H1 (cell line): ENCODE measurements around the gene TTC34. TPM values are rescaled to one million over a fixed set of nuclear protein-coding genes. Genes with fewer than 3 reads are reported as not detected.

Source experiments
- CTCF ChIA-PET: fragments of 300-600 bp; sonication (Branson Sonifier 250); formaldehyde crosslinking; loops from one replicate; lab custom pipeline; 2021; ENCODE audit not compliant: partially characterized antibody; lab: Charles Lee
- POLR2A ChIA-PET: fragments of 300-600 bp; sonication (Branson Sonifier 250); formaldehyde crosslinking; loops from one replicate; lab custom pipeline; 2021; ENCODE audit warnings: inconsistent platforms; ENCODE audit not compliant: partially characterized antibody; lab: Charles Lee
- DNase-seq, 2 experiments: peaks; one replicate each; pipeline versions ENCODE4 v3.0.0 to v3.0.0-alpha.2; 2010 to 2022; ENCODE audit warnings: low spot score in 2 of 2, low read depth in 1 of 2, mixed read lengths in 1 of 2
- FAIRE-seq: peaks from 2 replicates; lab custom pipeline; 2011; peaks lifted over from hg19 to GRCh38; lab: Jason Lieb, UNC
- H2AFZ ChIP-seq: 2 replicates; pipeline ENCODE4 v1.8.1; 2012; ENCODE audit warnings: low read length, inconsistent platforms
- H2AK5ac ChIP-seq: 2 replicates; pipeline ENCODE4 v1.6.1; 2013; ENCODE audit warnings: low read depth, low read length
- H2BK120ac ChIP-seq: replicated peaks from 2 replicates; pipeline ENCODE3; 2013; ENCODE audit warnings: low read depth, low read length, inconsistent platforms
- H2BK12ac ChIP-seq: 2 replicates; pipeline ENCODE4 v1.6.1; 2013; ENCODE audit warnings: low read depth, low read length
- H2BK15ac ChIP-seq: 2 replicates; pipeline ENCODE4 v1.6.1; 2013; ENCODE audit warnings: low read length
- H2BK20ac ChIP-seq: 2 replicates; pipeline ENCODE4 v1.6.1; 2013; ENCODE audit warnings: low read length
- H2BK5ac ChIP-seq: 2 replicates; pipeline ENCODE4 v1.6.1; 2013; ENCODE audit warnings: low read depth, low read length
- H3K14ac ChIP-seq: 2 replicates; pipeline ENCODE4 v1.6.1; 2013; ENCODE audit warnings: inconsistent platforms; ENCODE audit not compliant: insufficient read length
- H3K18ac ChIP-seq: 2 replicates; pipeline ENCODE4 v1.6.1; 2013; ENCODE audit warnings: low read length; ENCODE audit errors: extremely low read depth
- H3K23ac ChIP-seq: 2 replicates; pipeline ENCODE4 v1.6.1; 2013; ENCODE audit warnings: inconsistent platforms; ENCODE audit not compliant: insufficient read length
- H3K23me2 ChIP-seq: 2 replicates; pipeline ENCODE4 v1.6.1; 2013; ENCODE audit warnings: low read depth, low read length
- H3K27ac ChIP-seq: 2 replicates; pipeline ENCODE4 v1.6.1; 2011; ENCODE audit warnings: low read depth, low read length, inconsistent platforms
- H3K27me3 ChIP-seq, 4 experiments: replicated peaks in 1 of 4; 1 replicate in 1 of 4; 2 replicates in 3 of 4; pipeline versions ENCODE4 v1.6.1 to v1.8.1; 2011 to 2013; ENCODE audit warnings: low read length in 3 of 4, mild to moderate bottlenecking in 3 of 4, inconsistent platforms in 2 of 4, mixed read lengths in 2 of 4, moderate library complexity in 1 of 4; ENCODE audit not compliant: control insufficient read depth in 3 of 4, insufficient read depth in 3 of 4; ENCODE audit errors: extremely low read depth in 1 of 4
- H3K36me3 ChIP-seq, 4 experiments: 2 replicates each; pipeline versions ENCODE4 v1.6.1 to v1.8.1; 2011 to 2013; ENCODE audit warnings: mild to moderate bottlenecking in 4 of 4, low read length in 3 of 4, moderate library complexity in 2 of 4, control low read depth in 1 of 4, inconsistent platforms in 1 of 4; ENCODE audit not compliant: insufficient read depth in 4 of 4, control insufficient read depth in 2 of 4
- H3K4ac ChIP-seq: replicated peaks from 2 replicates; pipeline ENCODE3; 2013; ENCODE audit warnings: low read length, low read depth, mixed read lengths, inconsistent platforms; ENCODE audit not compliant: insufficient read length
- H3K4me1 ChIP-seq, 4 experiments: replicated peaks in 1 of 4; 1 replicate in 1 of 4; 2 replicates in 3 of 4; pipeline versions ENCODE4 v1.6.1 to v1.8.1; 2011 to 2013; ENCODE audit warnings: low read length in 3 of 4, inconsistent platforms in 2 of 4, mixed read lengths in 1 of 4; ENCODE audit not compliant: insufficient read depth in 4 of 4, control insufficient read depth in 3 of 4
- H3K4me2 ChIP-seq, 2 experiments: 2 replicates each; pipeline versions ENCODE4 v1.6.1 to v1.8.1; 2011 to 2013; ENCODE audit warnings: low read depth in 2 of 2, low read length in 2 of 2, control low read depth in 1 of 2, inconsistent platforms in 1 of 2, mild to moderate bottlenecking in 1 of 2; ENCODE audit not compliant: insufficient read depth in 1 of 2
- H3K4me3 ChIP-seq, 4 experiments: fragments of 200-600, 300-600 bp in 1 of 4; sonication (generic), shearing (Covaris generic), sonication (Bioruptor Twin) in 1 of 4; 2 replicates each; pipeline versions ENCODE4 v1.5.1 to v1.8.1; 2011 to 2016; ENCODE audit warnings: low read length in 4 of 4, low read depth in 3 of 4, control low read depth in 2 of 4, inconsistent platforms in 2 of 4, mild to moderate bottlenecking in 2 of 4, mixed read lengths in 1 of 4, moderate library complexity in 1 of 4; ENCODE audit not compliant: insufficient read depth in 2 of 4; ENCODE audit errors: extremely low read depth in 1 of 4
- H3K56ac ChIP-seq: replicated peaks from 2 replicates; pipeline ENCODE3; 2013; ENCODE audit warnings: low read depth, mild to moderate bottlenecking, mixed read lengths, low read length, inconsistent platforms; ENCODE audit not compliant: insufficient read length
- H3K79me1 ChIP-seq: 2 replicates; pipeline ENCODE4 v1.6.1; 2013; ENCODE audit warnings: low read depth, low read length, control low read depth
- H3K79me2 ChIP-seq, 2 experiments: 2 replicates each; pipeline versions ENCODE4 v1.6.1 to v1.8.1; 2012 to 2013; ENCODE audit warnings: low read length in 2 of 2, mild to moderate bottlenecking in 2 of 2, inconsistent platforms in 1 of 2; ENCODE audit not compliant: insufficient read depth in 2 of 2, control insufficient read depth in 1 of 2
- H3K9ac ChIP-seq, 4 experiments: replicated peaks in 1 of 4; 1 replicate in 1 of 4; 2 replicates in 3 of 4; pipeline versions ENCODE4 v1.6.1 to v1.8.1; 2011 to 2013; ENCODE audit warnings: low read depth in 3 of 4, low read length in 3 of 4, control low read depth in 2 of 4, mild to moderate bottlenecking in 2 of 4, moderate library complexity in 2 of 4, inconsistent platforms in 1 of 4; ENCODE audit errors: extremely low read depth in 1 of 4
- H3K9me3 ChIP-seq, 2 experiments: 2 replicates each; pipeline versions ENCODE4 v1.6.1 to v1.8.1; 2012 to 2013; ENCODE audit warnings: mild to moderate bottlenecking in 2 of 2, moderate library complexity in 2 of 2, control low read depth in 1 of 2, inconsistent platforms in 1 of 2, low read depth in 1 of 2, low read length in 1 of 2, mixed read lengths in 1 of 2; ENCODE audit not compliant: insufficient read depth in 2 of 2
- H4K20me1 ChIP-seq, 2 experiments: replicated peaks in 1 of 2; 2 replicates each; pipeline versions ENCODE3 to v1.8.1; 2011 to 2013; ENCODE audit warnings: inconsistent platforms in 2 of 2, low read length in 2 of 2, mild to moderate bottlenecking in 1 of 2; ENCODE audit not compliant: insufficient read depth in 2 of 2, control insufficient read depth in 1 of 2
- H4K5ac ChIP-seq: 2 replicates; pipeline ENCODE4 v1.6.1; 2013; ENCODE audit warnings: low read length, low read depth, mixed read lengths, inconsistent platforms; ENCODE audit not compliant: insufficient read length
- H4K8ac ChIP-seq: 2 replicates; pipeline ENCODE4 v1.8.0; 2013; ENCODE audit warnings: mild to moderate bottlenecking, moderate library complexity, low read length, inconsistent platforms; ENCODE audit not compliant: insufficient read depth; ENCODE audit errors: extremely low read depth
- H4K91ac ChIP-seq: replicated peaks from 2 replicates; pipeline ENCODE3; 2013; ENCODE audit warnings: low read length, mixed read lengths, inconsistent platforms; ENCODE audit not compliant: insufficient read length
- FOSL1 ChIP-seq: IDR thresholded peaks from 2 replicates; pipeline ENCODE4 v1.6.1; 2011; ENCODE audit warnings: mild to moderate bottlenecking, low read depth, low read length, moderate library complexity; ENCODE audit not compliant: insufficient read depth
- POLR2A ChIP-seq, 2 experiments: IDR thresholded peaks; 1 replicate in 1 of 2; 2 replicates in 1 of 2; pipeline ENCODE4 v1.6.1; 2011; ENCODE audit warnings: low read depth in 2 of 2, low read length in 2 of 2, mild to moderate bottlenecking in 2 of 2; ENCODE audit errors: control extremely low read depth in 1 of 2
- RAD21 ChIP-seq, 2 experiments: IDR thresholded peaks in 1 of 2; conservative IDR thresholded peaks in 1 of 2; 2 replicates each; pipeline ENCODE4 v1.6.1; 2011; ENCODE audit warnings: low read depth in 2 of 2, low read length in 2 of 2, improper control_type of control experiment in 1 of 2, inconsistent platforms in 1 of 2, mild to moderate bottlenecking in 1 of 2, moderate library complexity in 1 of 2
- SIX5 ChIP-seq: IDR thresholded peaks from 2 replicates; pipeline ENCODE4 v1.6.1; 2011; ENCODE audit warnings: mild to moderate bottlenecking, low read depth, low read length
- TCF12 ChIP-seq: IDR thresholded peaks from 2 replicates; pipeline ENCODE4 v1.6.1; 2011; ENCODE audit warnings: low read depth, mild to moderate bottlenecking, low read length
- WGBS, 2 experiments: shearing (Covaris generic) in 1 of 2; methylation state at CpG; one replicate each; pipeline versions ENCODE4 v1.1.6 to v1.1.7; 2013 to 2015; ENCODE audit warnings: low lambda C conversion rate in 2 of 2, mixed read lengths in 2 of 2, inconsistent platforms in 1 of 2, low coverage in 1 of 2, missing lambda C conversion rate in 1 of 2; ENCODE audit not compliant: insufficient replicate concordance in 2 of 2, insufficient coverage in 1 of 2, insufficient read length in 1 of 2; ENCODE audit errors: extremely low coverage in 1 of 2, missing lambda C conversion rate in 1 of 2; 5-methylcytosine and 5-hydroxymethylcytosine counted together
- polyA plus RNA-seq, 7 experiments: library from polyadenylated mRNA; depleted of rRNA in 3 of 7; stranded (reverse) in 5 of 7; unstranded in 2 of 7; fragments of >200 nt in 5 of 7; fragments of 200-250 nt in 2 of 7; gene quantifications; 1 replicate in 5 of 7; 2 replicates in 1 of 7; 4 replicates in 1 of 7; pipeline versions ENCODE4 v1.2.1 to v1.2.3, GENCODE V29; 2011 to 2013; ENCODE audit warnings: missing spikeins in 2 of 7, mixed read lengths in 2 of 7
- total RNA-seq: library from RNA; stranded (reverse); fragmentation: NEBNext Ultra II Directional; extraction: Animal tissue kit (Norgen Biotek cat#: 25700); gene quantifications from 2 replicates; pipeline ENCODE4 v1.2.1, GENCODE V29; 2021

The TTC34 gene
- total and polyA plus RNA-seq, 2 of the 8 experiments (the other 6 are each of a cell fraction or from before 2014, with no cell fraction given): 0.23 to 0.50 TPM

DNA sequence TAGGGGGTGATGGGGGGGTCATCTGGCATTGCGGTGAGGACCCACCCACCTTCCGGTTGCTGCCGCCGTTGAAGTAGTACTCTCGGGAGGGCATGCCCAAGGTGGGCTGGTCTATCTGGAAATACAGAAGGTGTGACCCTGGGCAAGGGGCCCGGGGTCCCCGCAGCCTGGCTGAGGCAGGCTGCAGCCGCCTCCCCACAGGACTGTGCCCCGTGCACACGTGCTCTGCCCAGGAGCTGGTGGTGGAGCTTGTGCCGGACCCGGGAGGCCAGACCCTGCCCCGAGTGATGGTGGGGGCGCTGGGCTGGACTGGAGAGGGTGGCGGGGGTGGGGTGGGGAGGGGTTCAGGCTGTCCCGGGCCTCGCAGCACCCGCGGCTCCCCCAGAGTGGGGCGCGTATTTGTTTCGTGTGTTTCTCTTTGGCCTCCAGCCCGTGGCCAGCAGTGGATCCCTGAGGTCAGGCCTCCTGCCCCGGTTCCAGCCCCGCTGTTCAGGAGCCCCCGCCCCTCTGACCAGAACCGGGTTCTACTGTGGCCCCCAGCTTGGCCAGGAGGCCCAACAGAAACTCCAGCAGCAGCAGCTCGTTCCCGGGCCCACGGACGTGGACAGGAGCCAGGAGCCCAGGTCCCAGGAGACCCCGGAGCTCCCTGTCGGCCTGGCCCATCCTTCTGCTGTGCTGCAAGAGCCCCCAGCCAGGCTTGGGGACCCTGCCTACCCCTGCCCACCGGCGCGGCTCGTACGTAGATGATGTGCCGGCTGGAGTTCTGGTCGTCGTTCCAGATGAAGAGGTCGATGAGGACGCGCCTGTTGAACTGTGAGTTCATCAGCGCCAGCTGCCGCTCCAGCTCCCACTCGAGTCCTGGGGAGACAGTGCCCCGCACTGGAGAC is 195.7 kb downstream of the TTC34 start:
- H3K4me2 ChIP-seq: no peak overlapping the region
- no peak overlapping the region for H2BK12ac ChIP-seq
- H3K27ac ChIP-seq: no peak overlapping the region
- no peaks in the 10 kb centered on the region for H4K20me1 ChIP-seq
- no peaks in the 10 kb centered on the region for H3K36me3 ChIP-seq
- 0 out of 7 replicates have a peak, but pooled peaks cover 0 to 3% (median 0%) of the 10 kb centered on the region in 4 experiments for H3K27me3 ChIP-seq
- H3K4me1 ChIP-seq: no peaks in the 10 kb centered on the region; a peak in 1 of 7 replicates
- H4K91ac ChIP-seq: no peak overlapping the region
- ChIA-PET POLR2A (interaction anchor here (1.1 kb wide), 1 partner anchor 20 kb away, joined by 4 read pairs; the partner anchor contains the start of gene PRXL2B), CTCF (interaction anchor here (0.6 to 1.1 kb wide), 2 partner anchors 44 to 1649 kb away, joined by 3 to 4 read pairs; no protein-coding TSS in a partner anchor)
- H3K14ac ChIP-seq: no peak overlapping the region
- H3K23ac ChIP-seq: no peak overlapping the region
- no peaks in the 10 kb centered on the region for H3K79me2 ChIP-seq
- no peaks in the 10 kb centered on the region for H3K9me3 ChIP-seq
- no peak overlapping the region for H3K56ac ChIP-seq
- FAIRE-seq (no peak), DNase-seq (peak in 1 of 2 experiments; percentile 32)
- no peak overlapping the region for H3K4me3 ChIP-seq
- no peak overlapping the region for H3K18ac ChIP-seq
- no peak overlapping the region for H3K9ac ChIP-seq
- no peak overlapping the region for H2BK20ac ChIP-seq
- H2BK120ac ChIP-seq: no peak overlapping the region
- H4K8ac ChIP-seq: no peak overlapping the region
- H2BK15ac ChIP-seq: no peak overlapping the region
- no peak overlapping the region for H2BK5ac ChIP-seq
- H2AFZ ChIP-seq: no peak overlapping the region
- no peak overlapping the region for H3K4ac ChIP-seq
- H4K5ac ChIP-seq: no peak overlapping the region
- TF ChIP-seq POLR2A (IDR thresholded peaks at IDR 0.05; ENCODE audit: control extremely low read depth in 1 of 2, low read depth in 2 of 2, low read length in 2 of 2) (no peak), TCF12 (no peak), RAD21 (IDR thresholded peaks at IDR 0.05 in 1 of 2, conservative IDR thresholded peaks at IDR 0.05 in 1 of 2; ENCODE audit: low read depth in 2 of 2, low read length in 2 of 2) (no peak), FOSL1 (no peak), SIX5 (no peak)
- H3K23me2 ChIP-seq: no peaks in the 10 kb centered on the region
- no peaks in the 10 kb centered on the region for H3K79me1 ChIP-seq
- WGBS, 2 experiments: 94% methylated on average over 16 of the region's 48 CpGs; no CpG with 5 or more reads in 1 of the 2 experiments
- no peak overlapping the region for H2AK5ac ChIP-seq
